Measurements from ENCODE around the gene DYNC2H1. TPM values are rescaled to one million over a fixed set of nuclear protein-coding genes. Genes with fewer than 3 reads are reported as not detected.

DYNC2H1 gene
- total RNA-seq, 1 experiment from 2014 or later: 15.0 TPM

DNA sequence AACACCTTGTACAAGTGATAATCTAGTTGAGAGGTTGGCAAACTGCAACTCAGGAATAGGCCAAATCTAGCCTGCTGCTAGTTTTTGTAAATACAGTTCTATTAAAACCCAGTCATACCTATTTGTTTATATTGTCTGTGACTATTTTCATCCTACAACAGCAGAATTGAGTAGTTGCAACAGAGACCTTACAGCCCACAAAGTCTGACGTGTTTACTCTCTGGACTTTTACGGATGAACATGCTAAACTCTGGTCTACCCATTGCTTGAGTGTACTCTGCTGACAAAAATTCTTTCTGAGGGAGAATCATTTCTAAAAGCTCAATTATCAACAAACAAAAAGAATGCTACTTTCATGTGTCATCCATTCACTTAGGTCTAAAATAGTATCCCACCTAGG is 287.0 kb downstream of the DYNC2H1 start:
- no peak for DNase-seq (ENCODE audit: low read depth, low spot score)
- in situ Hi-C loops (cut with HindIII; ENCODE audit: low pct_unique_long_range_greater_than_20kb, low sequenced_read_pairs): no loop called here

DNA sequence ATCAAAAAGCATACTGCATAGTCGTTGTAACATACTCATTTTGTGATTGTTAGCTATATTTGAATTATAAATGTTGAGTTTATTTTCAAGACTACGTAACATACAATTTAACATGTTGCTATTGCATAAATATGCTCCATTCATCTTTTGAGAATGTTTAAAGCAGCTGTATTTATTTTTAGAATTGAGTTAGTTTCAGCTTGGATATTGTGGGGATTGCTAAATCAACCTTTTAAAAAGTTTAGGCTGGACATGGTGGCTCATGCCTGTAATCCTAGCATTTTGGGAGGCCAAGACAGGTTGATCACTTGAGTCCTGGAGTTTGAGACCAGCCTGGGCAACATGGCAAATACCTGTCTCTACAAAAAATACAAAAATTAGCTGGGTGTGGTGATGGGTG is 288.1 kb downstream of the DYNC2H1 start:
- in situ Hi-C loops (cut with HindIII; ENCODE audit: low pct_unique_long_range_greater_than_20kb, low sequenced_read_pairs): no loop called here
- no peak for DNase-seq (ENCODE audit: low read depth, low spot score)

- in situ Hi-C loops (cut with HindIII; ENCODE audit: low pct_unique_long_range_greater_than_20kb, low sequenced_read_pairs): no loop called here
- no peak for DNase-seq (ENCODE audit: low read depth, low spot score)
Measured at GRCh38 chr11:103398829-103399228, 289.6 kb downstream of the DYNC2H1 start.

DNA sequence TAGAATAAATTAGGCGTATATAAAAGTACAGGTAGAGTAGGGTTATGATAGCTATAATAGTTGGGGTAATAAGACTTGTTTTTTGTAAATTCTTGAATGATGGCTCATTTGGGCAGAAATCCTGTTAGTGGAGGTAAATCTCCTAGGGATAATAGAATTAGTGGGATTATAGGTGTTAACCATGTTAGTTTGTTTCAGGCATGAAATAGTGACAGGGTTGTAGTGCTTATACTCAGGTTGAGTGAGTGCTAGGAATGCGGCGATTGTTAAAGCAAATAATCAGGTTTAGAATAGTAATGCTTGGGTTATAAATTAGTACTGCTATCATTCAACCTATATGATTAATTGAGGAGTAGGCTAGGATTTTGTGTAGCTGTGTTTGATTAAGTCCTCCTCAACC is 297.1 kb downstream of the DYNC2H1 start:
- in situ Hi-C loops (cut with HindIII; ENCODE audit: low pct_unique_long_range_greater_than_20kb, low sequenced_read_pairs): no loop called here

DNA sequence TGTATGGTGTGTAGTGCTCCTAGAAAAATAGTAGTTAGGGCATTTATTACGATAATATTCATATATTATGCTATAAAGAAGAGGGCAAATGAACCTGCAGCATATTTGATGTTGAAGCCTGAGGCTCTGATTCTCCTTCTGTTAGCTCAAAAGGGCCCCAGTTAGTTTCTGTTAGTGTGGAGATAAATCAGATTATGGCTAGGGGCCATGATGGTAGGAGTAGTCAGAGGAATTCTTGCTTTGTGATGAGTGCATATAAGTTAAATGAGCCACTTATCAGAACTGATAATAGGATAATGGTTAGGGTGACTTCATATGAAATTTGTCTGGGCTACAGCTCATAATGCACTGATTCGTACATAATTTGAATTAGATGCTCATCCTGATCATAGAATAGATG is 298.4 kb downstream of the DYNC2H1 start:
- DNase-seq (ENCODE audit: low read depth, low spot score): no peak
- in situ Hi-C loops (cut with HindIII; ENCODE audit: low pct_unique_long_range_greater_than_20kb, low sequenced_read_pairs): no loop called here

More for the DNA sequence above, 297.1 kb downstream of the DYNC2H1 start:
- DNase-seq (ENCODE audit: low read depth, low spot score): no peak

DNA sequence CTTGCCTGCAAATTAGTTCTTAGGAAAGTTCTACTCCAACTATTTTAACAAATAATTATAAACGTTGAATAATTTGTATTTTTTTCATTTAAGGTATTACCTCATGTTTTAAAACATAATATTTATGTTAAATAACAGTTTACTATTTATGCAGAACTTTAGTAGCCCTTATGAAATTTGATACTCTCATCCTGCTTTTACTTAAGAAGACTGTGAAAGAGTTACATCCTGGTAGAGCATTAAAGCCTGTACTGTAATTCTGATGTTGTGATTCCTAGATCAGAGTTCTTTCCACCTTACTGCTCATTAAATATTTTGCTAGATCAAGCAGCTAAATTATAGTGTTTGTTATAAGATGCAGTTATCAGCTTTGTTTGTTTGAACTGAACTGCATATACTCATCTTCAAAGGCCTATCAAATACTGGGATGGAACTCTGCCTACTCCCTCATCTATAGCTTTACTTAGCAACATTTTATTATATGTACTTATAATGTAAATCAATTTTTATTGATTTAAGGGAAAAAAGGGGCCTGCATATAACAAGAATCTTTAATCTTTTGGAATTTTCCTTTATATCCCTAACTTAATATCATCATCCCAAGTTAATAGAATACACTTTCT is 304.2 kb downstream of the DYNC2H1 start:
- no peak for DNase-seq (ENCODE audit: low read depth, low spot score)
- in situ Hi-C loops (cut with HindIII; ENCODE audit: low pct_unique_long_range_greater_than_20kb, low sequenced_read_pairs): no loop called here

GRCh38 chr11:103418014-103418413 is 308.8 kb downstream of the DYNC2H1 start:
- no peak for DNase-seq (ENCODE audit: low read depth, low spot score)
- in situ Hi-C loops (cut with HindIII; ENCODE audit: low pct_unique_long_range_greater_than_20kb, low sequenced_read_pairs): no loop called here

GRCh38 chr11:103420593-103420992 is 311.4 kb downstream of the DYNC2H1 start:
- DNase-seq (ENCODE audit: low read depth, low spot score): no peak
- in situ Hi-C loops (cut with HindIII; ENCODE audit: low pct_unique_long_range_greater_than_20kb, low sequenced_read_pairs): no loop called here

GRCh38 chr11:103433386-103434072 is 324.3 kb downstream of the DYNC2H1 start:
- peak; percentile 7 for DNase-seq (ENCODE audit: low read depth, low spot score)
- in situ Hi-C loops (cut with HindIII; ENCODE audit: low pct_unique_long_range_greater_than_20kb, low sequenced_read_pairs): no loop called here

- in situ Hi-C loops (cut with HindIII; ENCODE audit: low pct_unique_long_range_greater_than_20kb, low sequenced_read_pairs): no loop called here
- no peak for DNase-seq (ENCODE audit: low read depth, low spot score)
Measured at GRCh38 chr11:103434073-103434411, 324.8 kb downstream of the DYNC2H1 start.

DNA sequence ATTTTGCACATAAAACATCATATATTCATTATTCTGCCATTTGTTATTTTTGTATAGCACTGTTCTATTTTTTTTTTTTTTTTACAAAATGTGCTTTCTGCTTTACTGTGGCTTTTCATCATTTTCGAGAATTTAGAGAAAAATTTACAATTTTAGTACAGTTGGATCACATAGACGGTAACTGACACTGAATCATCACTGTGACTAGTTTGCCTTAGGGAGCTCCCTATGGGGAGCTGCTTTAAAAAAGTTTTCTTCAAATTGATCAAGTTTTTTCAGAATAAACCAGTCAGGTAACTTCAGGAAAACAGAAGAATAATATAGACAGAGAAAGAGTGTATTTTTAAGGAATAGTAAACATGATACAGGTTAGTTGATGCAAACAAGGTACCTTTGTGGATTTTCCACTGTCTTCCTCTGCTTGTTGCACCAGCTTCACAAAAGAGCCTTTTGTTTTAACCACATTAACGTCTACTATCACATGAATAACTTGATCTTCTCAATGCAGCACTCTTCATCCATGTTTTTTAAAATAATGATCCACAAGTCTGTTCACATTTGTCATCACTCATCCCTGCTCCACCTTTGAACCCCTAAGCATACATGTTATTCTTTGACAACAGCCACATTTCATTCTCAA is 327.0 kb downstream of the DYNC2H1 start:
- in situ Hi-C loops (cut with HindIII; ENCODE audit: low pct_unique_long_range_greater_than_20kb, low sequenced_read_pairs): no loop called here
- DNase-seq (ENCODE audit: low read depth, low spot score): peak; percentile 55

GRCh38 chr11:103441021-103441420 is 331.8 kb downstream of the DYNC2H1 start:
- in situ Hi-C loops (cut with HindIII; ENCODE audit: low pct_unique_long_range_greater_than_20kb, low sequenced_read_pairs): no loop called here
- DNase-seq (ENCODE audit: low read depth, low spot score): no peak

DNA sequence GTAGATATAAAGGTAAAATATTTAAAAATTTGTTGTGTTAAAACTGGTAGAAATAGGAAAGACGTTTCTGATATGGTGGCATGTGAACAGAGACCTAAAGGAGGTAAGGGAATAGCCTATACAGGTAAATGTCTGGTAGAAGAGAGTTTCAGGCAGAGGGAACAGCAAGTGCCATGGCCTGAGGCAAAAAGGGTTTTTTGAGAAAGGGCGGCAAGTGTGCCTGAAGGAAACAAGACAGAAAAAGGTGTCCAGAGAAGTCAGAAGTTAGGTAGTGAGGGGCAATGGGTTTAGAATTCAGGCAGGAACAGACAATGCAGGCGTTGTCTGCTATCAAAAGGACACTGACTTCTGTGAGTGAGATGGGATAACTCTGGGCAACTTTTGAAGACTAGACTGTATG is 339.7 kb downstream of the DYNC2H1 start:
- in situ Hi-C loops (cut with HindIII; ENCODE audit: low pct_unique_long_range_greater_than_20kb, low sequenced_read_pairs): no loop called here
- DNase-seq (ENCODE audit: low read depth, low spot score): peak; percentile 29

DNA sequence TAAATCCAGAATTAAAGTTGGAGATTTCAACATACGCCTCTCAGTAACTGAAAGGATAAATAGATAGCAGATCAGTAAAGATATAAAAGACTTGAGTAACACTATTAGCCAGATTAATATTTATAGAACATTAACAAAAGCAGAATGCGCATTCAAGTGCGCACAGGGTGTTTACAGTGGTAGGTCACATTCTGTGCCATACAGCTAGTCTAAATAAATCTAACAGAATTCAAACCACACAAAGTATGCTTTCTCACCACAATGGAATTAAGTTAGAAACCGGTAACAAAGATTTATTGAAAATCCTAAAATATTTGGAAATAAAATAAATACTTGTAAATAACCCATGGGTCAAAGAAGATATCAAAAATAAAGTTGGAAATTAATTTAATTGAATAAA is 341.0 kb downstream of the DYNC2H1 start:
- no peak for DNase-seq (ENCODE audit: low read depth, low spot score)

GRCh38 chr11:103453126-103453525 is 343.9 kb downstream of the DYNC2H1 start:
- in situ Hi-C loops (cut with HindIII; ENCODE audit: low pct_unique_long_range_greater_than_20kb, low sequenced_read_pairs): no loop called here
- no peak for DNase-seq (ENCODE audit: low read depth, low spot score)

More for the DNA sequence above, 341.0 kb downstream of the DYNC2H1 start:
- in situ Hi-C loops (cut with HindIII; ENCODE audit: low pct_unique_long_range_greater_than_20kb, low sequenced_read_pairs): no loop called here

- DNase-seq (ENCODE audit: low read depth, low spot score): no peak
- in situ Hi-C loops (cut with HindIII; ENCODE audit: low pct_unique_long_range_greater_than_20kb, low sequenced_read_pairs): no loop called here
Measured at GRCh38 chr11:103453915-103454709, 344.9 kb downstream of the DYNC2H1 start.

DNA sequence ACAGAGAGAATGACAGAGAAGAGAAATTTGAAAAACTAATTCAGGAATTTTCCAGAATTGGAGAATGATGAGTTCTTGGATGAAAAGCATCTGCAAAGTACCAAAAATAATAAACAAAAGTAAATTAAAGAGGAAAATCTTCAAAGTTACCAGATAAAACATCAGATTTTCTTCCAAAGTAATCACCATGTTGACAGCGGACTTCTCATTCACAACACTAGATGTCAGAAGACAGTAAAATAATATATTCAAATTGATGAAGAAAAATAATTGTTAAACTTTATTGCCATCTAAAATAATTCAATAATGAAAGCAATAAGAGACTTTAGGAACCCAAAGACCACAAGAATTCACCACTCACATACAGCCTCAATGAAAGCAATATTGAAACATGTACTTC is 355.2 kb downstream of the DYNC2H1 start:
- in situ Hi-C loops (cut with HindIII; ENCODE audit: low pct_unique_long_range_greater_than_20kb, low sequenced_read_pairs): no loop called here
- no peak for DNase-seq (ENCODE audit: low read depth, low spot score)

- DNase-seq (ENCODE audit: low read depth, low spot score): no peak
- in situ Hi-C loops (cut with HindIII; ENCODE audit: low pct_unique_long_range_greater_than_20kb, low sequenced_read_pairs): no loop called here
Measured at GRCh38 chr11:103465555-103466140, 356.4 kb downstream of the DYNC2H1 start.

Data from SK-MEL-5 (cell line).